HG03342 (cell line): ENCODE measurements around the gene MAST4.

Source experiments
- ATAC-seq: cut with Tn5 transposase; IDR thresholded peaks from one replicate; pipeline ENCODE4 v1.9.1; 2021; ENCODE audit warnings: mild to moderate bottlenecking, moderate library complexity; ENCODE audit not compliant: unreplicated experiment

MAST4 gene

DNA sequence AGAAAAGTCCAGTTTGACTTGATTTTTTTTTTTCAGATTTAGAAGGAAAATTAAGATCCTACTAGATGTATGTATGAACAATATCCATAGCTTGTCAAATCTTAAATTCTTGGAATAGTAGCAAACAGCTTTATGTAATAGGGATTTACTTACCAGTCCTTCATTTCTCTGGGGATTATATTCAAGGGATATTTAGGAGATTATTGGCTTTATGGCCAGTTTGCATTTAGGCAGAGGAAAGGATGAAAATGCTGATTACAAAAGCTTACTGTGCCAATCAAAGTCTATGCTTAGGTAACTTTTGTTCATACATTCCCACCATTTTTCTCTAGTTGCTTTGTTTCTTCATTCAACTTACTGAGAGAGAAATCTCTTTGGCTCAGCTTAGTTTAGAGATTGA is 47.9 kb downstream of the MAST4 start:
- ATAC-seq, result no peak

DNA sequence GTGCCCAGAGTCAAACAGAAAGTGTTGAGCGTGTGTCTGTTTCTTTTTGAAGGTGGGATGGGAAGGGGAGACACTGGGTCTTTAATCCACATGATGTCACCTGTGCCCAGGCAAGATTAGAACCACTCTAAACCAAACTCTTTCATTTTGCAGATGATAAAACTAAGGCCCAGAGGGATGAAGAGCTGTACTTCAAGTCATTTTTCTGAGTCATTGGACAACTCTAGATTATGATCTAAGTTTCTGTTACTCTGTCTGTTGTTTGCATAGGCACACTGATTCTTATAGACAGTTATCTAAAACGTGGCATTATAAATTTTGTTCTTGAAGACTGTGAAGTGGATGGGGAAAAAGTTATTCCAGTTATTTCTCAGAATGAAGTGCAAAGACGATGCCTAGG is 48.8 kb downstream of the MAST4 start:
- no peak for ATAC-seq

DNA sequence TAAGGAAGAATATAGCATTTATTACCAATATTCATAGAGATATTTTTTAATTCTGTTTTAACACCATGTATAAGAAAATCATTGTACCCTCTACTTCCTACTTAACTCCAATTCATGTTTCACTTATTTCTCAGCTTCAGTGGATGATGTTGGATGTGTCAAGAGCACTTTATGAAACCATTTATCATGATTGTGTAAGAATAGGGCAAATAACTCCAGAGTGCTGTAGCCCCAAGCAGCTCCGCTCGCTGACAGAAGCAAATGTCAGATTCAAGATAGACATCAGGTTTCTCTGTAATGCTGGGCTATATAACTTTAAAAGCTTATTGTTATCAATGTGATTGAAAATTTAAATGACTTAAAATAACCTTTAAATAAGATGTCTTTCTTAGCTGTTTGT is 50.4 kb downstream of the MAST4 start:
- no peak for ATAC-seq

DNA sequence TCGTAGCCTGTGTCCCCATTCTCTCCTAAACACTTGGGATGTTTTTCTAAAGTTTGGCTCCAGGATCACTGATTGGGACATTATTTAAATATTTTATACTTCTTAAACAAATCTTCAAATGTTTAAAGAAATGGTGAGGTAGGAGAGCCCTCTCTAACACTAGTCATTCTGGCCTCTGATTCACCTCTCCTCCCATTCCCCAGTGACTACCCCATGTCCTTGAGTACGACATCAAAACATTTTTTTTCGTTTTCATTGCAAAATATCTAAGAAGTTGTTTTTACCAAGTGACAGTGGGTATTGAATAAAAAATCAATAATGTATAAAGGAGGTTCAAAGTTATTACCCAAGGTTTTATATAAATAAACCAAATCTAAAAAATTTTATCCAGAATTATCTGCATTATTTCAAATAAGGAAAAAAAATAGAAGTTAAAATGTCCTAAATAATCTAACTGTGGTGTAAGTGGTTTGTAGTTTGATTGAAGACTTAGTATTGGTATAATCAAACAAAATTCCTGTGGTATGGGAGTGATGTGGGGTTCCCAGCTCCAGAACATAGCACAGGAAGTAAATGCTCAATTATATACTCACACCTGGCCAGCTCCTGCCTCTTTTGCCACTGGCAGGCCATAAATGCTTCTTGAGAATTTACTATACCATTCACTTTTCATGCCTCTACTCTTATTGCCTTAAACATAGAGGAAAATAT is 51.1 kb downstream of the MAST4 start:
- no peak for ATAC-seq

DNA sequence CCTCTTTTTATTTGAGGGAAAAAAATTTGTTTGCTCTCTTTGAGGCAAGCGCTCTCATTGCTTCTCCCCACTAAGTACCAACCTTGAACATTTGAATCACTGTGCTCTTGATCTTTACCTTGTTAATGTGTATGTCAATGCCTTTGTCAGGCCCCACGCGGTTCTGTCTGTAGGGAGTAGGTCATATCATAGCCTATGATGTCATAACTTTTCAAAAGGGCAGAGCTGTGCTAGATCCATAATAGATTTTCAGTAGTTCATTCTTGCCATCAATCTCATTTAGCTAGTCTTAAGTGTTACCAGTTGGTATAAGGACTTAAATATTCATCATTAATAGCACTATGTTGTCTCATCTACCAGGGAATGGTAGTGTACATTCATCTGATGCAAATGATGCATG is 56.6 kb downstream of the MAST4 start:
- no peak for ATAC-seq

DNA sequence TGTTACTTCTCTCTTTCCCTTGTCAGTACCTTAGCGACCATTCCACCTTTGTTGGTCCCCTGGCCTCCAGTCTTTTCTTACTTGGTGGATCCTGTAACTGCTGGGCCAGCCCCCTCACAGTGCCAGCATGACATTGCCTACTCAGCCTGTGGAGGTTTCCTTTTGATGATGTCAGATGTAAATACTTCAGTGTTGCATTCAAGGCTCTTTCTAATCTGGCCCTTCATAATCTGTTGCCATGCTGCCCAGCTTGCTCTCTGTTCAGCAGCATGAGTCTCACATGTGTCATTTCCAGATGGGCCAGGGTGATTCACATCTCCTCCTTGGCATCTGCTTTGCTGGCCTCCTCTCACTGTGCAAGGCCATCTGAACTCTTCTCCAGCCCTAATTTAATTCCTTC is 57.1 kb downstream of the MAST4 start:
- ATAC-seq, result no peak

DNA sequence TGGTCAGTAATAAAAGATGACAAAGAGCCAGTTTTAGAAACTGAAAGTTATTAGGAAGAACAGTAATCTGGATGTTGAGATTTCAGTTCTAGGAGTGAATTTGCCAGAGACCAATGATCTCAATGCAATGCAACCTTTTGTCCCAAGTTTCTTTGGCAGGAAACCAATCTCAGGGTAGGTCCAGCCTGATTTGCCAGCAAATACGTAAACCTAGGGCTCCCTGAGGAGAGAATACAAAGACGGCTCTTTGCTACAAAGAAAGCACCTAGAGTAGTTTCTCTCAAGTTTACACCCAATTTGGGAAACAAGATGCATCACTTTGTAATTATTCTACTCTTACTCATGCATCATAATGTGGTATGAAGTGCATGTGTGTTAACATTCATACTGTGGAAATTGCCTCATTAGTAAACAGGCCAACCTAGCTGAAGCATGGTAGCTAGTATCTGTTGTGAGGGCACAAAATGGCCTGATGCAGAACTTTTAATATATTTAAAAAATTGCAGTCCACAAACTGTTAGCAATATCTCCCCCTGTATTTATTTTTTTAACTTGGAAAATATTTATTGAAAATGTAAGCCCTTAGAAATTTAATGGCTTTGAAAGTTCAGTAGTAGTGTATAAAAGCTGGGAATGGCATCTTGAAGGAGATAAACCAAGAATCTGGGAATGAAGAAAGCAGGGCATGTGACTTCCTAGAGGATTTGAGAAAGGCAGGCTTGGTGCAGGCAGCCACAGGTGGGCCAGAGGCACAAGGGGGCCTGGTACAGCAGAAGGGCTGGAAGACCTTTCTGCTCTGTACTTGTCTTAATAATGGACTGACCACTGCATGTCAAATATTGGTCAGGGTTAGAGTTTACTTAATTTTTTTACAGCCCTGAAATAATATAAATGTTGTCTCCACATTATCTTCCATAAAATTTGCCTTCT is 59.5 kb downstream of the MAST4 start:
- no peak for ATAC-seq

DNA sequence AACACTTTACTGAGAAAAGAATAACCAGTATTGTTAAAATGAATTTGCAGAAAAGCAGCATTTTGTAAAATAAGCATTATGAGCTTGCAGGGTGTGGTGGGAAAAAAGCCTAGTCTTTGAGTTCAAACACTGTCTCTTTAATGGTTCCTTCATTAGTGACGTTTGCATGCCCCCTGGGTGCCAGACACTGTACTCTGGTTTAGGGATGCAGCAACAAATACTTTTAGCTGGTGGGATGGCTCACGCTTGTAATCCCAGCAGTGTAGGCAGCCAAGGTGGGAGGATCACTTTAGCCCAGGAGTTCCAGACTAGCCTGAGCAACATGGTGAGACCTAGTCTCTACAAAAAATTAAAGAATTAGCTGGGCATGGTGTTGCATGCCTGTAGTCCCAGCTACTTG is 62.3 kb downstream of the MAST4 start:
- no peak for ATAC-seq

DNA sequence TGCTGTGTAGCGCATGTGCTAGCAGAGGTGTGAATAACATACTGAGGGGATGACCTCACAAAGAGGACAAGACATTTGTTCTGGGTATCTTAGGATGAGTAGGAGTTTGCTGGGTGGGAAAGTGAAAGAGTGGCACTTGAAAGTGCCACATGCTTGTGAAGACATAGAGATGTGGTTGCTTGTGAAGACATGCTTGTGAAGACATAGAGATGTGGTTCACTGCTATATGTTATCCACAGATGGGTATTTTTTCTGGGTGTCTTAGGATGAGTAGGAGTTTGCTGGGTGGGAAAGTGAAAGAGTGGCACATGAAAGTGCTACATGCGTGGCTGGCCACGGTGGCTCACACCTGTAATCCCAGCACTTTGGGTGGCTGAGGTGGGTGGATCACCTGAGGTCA is 63.6 kb downstream of the MAST4 start:
- ATAC-seq, result no peak

DNA sequence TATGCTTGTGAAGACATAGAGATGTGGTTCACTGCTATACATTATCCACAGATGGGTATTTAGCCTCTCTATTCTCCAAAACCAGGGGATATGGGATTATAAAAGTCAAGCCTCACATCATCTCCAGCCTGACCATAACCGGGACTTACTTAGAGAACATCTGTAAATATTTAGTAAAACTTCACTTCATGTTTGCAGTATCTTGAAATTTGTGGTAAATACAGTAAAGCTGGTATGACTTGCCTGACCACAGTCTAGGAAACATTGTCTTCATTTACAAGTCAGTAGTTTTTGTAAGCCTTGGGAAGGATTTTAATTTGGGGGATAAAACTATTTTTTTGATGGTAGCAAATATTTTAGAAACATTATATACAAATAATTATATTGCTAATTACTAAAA is 64.2 kb downstream of the MAST4 start:
- no peak for ATAC-seq

DNA sequence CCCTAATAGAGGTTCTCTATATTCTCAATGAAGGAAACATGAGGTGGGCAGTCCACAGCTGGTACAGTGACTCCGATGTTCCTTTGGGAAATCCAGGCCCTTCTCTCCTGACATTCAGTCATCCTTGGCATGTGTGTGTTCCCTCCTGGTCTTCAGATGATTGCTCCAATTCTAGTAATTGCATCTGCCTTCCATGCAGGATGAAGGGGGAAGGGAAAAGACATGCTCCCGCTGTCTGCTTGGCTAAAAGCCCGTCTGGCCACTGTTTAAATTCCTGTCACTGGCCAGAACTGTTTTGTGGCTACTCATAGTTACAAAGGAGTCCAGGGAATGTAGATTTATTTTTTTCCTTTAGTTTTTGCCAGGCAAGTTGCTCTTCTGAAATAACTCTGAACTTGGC is 65.0 kb downstream of the MAST4 start:
- ATAC-seq, result no peak

DNA sequence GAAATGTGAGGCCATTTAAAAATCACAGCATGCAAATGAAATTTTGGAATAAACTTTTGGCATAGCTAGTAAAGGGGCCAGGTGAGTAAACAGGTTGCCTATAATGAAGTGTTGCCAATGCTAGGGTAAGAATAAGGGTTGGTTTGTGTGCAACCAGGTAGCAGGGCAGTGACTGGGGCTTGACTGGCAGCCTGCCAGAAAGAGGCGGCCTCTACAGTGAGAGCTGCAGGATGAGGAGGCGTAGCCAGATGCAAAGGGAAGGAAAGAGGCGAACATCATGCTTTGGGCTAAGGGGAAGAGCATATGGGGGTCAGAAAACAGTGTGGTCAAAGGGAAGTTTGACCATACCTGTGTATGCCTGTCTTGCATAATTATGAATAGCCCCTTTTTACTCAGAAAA is 70.6 kb downstream of the MAST4 start:
- no peak for ATAC-seq

DNA sequence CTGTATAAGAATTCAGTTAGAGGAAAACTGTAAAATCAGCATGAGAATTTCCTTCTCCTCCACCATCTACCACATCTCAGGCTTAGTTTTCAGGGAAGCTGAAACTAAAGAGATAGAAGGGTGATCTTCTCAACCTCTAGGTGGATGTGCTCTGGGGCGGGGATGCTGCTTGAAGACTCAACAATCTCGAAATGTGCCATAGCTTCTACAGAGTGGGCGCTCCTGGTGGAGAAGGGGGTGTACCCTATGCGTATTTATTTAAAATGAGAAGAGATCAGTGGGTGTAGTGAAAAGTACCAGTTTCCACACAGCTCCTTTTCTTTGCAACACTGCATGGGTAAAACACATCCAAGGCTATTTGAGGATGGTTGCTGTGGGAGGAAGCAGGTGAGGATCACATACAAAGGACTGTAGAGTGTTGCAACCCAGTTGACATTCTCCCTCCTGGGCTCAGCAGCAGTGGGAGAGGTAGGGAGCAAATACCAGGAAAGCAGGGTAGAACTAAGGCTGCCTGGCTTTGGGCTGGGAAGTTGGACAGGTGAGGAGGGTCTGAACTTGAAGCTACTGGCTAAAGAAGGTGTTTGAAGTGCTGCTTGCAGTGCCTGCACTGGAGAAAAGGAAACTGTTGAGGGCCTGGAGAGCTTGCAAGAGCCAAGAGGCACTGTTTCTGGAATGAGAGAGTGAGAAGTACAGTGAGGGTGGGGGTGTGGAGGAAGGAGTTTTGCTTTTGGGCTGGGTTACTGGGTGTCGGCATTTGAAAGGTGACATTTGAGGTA is 73.1 kb downstream of the MAST4 start:
- no peak for ATAC-seq

DNA sequence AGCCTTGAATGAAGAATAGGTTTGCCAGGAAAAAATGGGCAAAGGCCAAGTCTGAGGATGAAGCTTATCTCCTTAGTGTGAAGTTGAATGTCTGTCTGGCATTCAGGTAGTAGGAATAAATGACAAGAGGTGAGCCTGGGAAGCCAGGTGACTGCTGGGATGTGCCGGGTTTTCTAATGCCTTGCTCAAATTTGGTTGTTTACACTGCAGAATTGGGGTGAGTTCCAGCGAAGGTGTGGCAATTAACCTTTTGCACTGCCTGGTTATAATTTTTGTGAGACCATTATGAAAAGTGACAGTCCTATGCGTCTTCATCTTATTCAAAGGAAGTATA is 73.6 kb downstream of the MAST4 start:
- ATAC-seq, result no peak

DNA sequence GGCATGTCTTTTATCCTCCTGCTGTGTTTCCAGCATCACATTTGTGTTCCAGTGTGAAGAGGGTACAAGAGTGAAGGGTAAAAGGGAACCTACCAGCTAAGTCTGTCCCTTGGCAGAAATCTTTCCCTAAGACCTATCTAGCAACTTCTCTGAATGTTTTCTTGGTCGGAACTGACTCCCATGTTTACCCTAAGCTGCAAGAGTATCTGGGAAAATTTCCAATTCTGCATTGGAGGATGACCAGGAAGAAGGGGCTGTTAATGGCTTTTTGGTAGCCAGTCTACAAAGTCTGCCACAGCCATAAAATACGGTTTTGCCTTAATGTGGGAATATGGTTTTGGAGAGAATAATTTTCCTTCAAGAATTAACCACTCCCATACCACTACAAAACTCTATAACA is 75.1 kb downstream of the MAST4 start:
- ATAC-seq, result no peak

DNA sequence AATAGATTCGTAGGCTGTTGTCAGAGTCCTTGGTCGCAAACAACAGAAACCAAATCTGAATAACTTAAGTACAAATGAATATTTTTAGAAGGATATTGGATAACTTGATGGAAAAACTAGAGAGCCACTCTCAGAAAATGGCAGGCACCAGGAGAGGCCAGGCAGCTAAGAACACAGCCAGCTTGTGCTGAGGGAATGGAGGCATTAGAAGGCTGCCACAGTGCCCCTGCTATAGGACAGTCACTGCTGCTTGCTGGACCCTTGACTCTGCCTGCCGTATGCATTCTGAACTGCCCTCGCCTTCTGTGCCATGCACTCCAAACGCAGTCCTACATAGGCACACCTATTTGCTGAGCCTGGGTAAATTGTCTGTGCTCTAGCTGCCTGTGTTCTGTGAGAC is 78.6 kb downstream of the MAST4 start:
- no peak for ATAC-seq

DNA sequence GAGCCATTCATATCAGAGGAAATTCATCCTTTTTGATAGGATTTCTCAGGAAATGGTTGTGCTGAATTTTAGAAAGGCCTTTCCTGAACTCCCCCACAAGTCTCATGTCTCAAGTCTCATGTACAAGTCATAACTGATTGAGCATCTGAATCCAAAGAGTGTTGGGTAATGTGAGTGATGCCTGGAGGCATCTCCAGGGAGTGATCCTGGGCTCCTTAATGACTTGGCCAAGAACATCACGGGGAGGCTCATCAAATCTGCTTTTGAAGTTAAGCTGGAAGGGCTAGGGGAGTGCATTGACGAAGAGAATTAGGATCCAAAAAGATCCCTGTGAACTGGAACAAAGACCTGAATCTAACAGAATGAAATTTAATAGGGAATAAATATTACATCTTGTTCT is 79.2 kb downstream of the MAST4 start:
- no peak for ATAC-seq

DNA sequence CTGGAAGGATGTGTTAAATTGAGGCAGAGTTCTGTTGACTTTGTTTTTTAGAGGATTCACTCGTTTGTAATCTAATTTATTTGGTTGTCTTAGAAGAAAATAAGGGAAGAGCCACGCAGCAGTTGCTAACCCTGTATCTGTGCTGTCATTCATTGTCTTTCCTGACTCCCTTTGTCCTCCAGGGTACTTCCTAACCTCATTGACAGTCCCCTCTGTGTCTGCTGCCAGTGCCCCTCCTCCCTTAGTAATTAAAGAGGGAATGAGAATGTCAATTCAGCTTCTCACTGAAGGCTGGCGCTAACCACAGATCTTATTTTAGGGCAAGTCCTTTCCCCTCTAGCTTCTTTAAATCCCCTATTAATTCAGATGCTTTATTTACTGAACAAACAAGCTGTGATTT is 84.0 kb downstream of the MAST4 start:
- ATAC-seq, result no peak

DNA sequence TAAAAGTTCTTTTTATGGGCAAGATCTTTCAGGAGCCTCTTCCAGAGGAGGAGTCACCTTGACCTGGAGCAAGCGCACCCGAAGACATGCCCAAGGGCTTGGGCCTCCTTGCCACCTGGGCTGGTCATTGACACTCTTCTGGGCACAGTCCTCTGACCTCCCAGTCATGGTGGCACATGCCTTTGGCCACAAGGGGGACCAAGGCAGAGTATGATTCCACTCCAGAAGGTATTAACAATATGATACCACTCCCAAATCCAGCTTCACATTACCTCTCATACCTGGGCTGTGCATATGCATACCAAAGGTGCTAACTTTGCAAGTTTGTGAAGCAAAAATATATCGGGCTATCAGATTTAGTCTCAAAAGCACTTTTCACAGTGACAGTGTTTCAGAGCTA is 84.6 kb downstream of the MAST4 start:
- no peak for ATAC-seq

DNA sequence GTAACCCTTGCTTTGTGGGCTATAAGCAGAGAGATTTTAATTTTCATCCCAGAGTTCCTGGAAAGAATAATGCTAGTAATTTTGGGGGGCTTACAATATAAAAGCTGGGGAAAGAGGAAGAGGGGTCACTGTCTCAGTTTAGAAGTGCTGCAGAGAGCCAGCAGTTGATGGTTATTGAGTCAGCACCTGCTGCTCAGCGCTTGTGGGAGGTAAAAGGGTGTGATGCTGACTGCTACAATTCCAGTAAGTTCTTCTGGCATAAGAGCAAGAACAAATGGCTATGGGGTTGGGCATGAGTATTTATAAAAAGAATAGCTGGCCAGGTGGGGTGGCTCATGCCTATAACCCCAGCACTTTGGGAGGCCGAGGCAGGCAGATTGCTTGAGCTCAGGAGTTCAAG is 88.5 kb downstream of the MAST4 start:
- no peak for ATAC-seq

DNA sequence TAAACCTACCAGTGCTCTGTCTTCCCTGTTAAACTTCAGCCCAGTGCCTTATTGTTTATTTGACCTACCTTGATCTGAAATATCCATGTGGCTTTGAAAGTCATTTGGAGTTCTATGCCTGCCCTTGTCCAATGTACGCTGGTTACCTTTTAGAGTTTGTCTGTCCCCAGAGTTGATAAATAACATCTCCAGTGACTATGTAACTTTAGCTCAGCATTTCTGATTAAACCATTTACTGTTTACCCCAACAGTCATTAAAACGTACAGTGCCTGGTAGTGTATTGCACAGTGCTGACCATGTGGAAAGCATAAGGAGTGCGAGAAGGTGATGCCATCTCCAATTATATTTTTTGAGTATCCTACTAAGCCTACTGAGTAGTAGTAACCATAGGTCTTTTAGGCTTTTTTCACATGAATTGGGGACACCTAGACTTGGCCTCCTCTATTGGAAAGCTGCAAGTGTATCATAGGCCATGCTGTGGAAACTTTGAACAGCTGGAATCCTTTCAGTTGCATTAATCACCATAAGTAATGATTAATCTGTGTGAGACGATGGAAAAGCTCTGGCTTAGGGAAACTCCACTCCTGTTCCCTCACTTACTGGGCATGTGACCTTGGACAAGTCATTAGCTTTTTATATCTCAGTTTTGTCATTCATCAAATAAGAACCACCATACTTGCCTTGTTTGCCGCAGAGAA is 93.5 kb downstream of the MAST4 start:
- ATAC-seq, result no peak
